Measurements from ENCODE around the gene NPSR1. TPM values are rescaled to one million over a fixed set of nuclear protein-coding genes. Genes with fewer than 3 reads are reported as not detected.

The NPSR1 gene
- total and polyA plus RNA-seq, 7 donors = 0.51 TPM; not detected in 6

- Histone ChIP-seq H3K27me3 (no peaks in the 10 kb centered on the region), H3K4me3 (no peak overlapping the region), H3K9me3 (no peaks in the 10 kb centered on the region), H3K27ac (no peak overlapping the region), H3K4me1 (peaks cover 0 to 6% (median 0%) of the 10 kb centered on the region in 4 donors), H3K36me3 (no peaks in the 10 kb centered on the region)
- intact Hi-C loops (cut with DNase I) = no loop called here
- WGBS, 2 donors = 58 to 81% methylated on average over 11 of the region's 11 CpGs
- DNase-seq = no peak
- no peak for TF ChIP-seq POLR2AphosphoS5 (IDR thresholded peaks at IDR 0.05)
- no peak for TF ChIP-seq CTCF (IDR thresholded peaks at IDR 0.05)
- no peak for TF ChIP-seq EP300 (IDR thresholded peaks at IDR 0.05)
- no peak for TF ChIP-seq POLR2A (IDR thresholded peaks at IDR 0.05)
These were observed 94.0 kb downstream of the NPSR1 start for GRCh38 chr7:34751725-34752643.

GRCh38 chr7:34752929-34753328, 94.9 kb downstream of the NPSR1 start:
- Histone ChIP-seq H3K27ac (no peak overlapping the region), H3K4me3 (no peak overlapping the region), H3K4me1 (peaks cover 0 to 6% (median 0%) of the 10 kb centered on the region in 4 donors), H3K36me3 (no peaks in the 10 kb centered on the region), H3K9me3 (no peaks in the 10 kb centered on the region), H3K27me3 (no peaks in the 10 kb centered on the region)
- DNase-seq = no peak
- intact Hi-C loops (cut with DNase I) = no loop called here
- no peak for TF ChIP-seq POLR2AphosphoS5 (IDR thresholded peaks at IDR 0.05)
- TF ChIP-seq EP300 (IDR thresholded peaks at IDR 0.05) = no peak
- TF ChIP-seq CTCF (IDR thresholded peaks at IDR 0.05) = no peak
- TF ChIP-seq POLR2A (IDR thresholded peaks at IDR 0.05) = no peak
- WGBS, 2 donors = 51 to 76% methylated on average over 3 of the region's 3 CpGs

- Histone ChIP-seq H3K27me3 (no peaks in the 10 kb centered on the region), H3K36me3 (no peaks in the 10 kb centered on the region), H3K27ac (no peak overlapping the region), H3K4me1 (no peaks in the 10 kb centered on the region), H3K4me3 (no peak overlapping the region), H3K9me3 (no peaks in the 10 kb centered on the region)
- TF ChIP-seq CTCF (IDR thresholded peaks at IDR 0.05) (no peak), EP300 (IDR thresholded peaks at IDR 0.05) (no peak), POLR2A (IDR thresholded peaks at IDR 0.05) (no peak), POLR2AphosphoS5 (IDR thresholded peaks at IDR 0.05) (no peak)
- DNase-seq = no peak
- 87% methylated on average over 2 of the region's 2 CpGs for WGBS, 2 donors
- intact Hi-C loops (cut with DNase I) = no loop called here
These were observed 97.0 kb downstream of the NPSR1 start for GRCh38 chr7:34755008-34755407.

- DNase-seq = no peak
- Histone ChIP-seq H3K27ac (no peak overlapping the region), H3K4me1 (no peaks in the 10 kb centered on the region), H3K4me3 (no peak overlapping the region), H3K36me3 (no peaks in the 10 kb centered on the region), H3K27me3 (no peaks in the 10 kb centered on the region), H3K9me3 (no peaks in the 10 kb centered on the region)
- intact Hi-C loops (cut with DNase I) = no loop called here
- TF ChIP-seq POLR2A (IDR thresholded peaks at IDR 0.05) (no peak), EP300 (IDR thresholded peaks at IDR 0.05) (no peak), CTCF (IDR thresholded peaks at IDR 0.05) (no peak), POLR2AphosphoS5 (IDR thresholded peaks at IDR 0.05) (no peak)
- WGBS, 2 donors = 45 to 56% methylated on average over 4 of the region's 4 CpGs
These were observed 98.0 kb downstream of the NPSR1 start for GRCh38 chr7:34756025-34756437.

Measured in sigmoid colon (tissue), 7 donors.